Measurements from ENCODE around the gene NCOA6. TPM values are rescaled to one million over a fixed set of nuclear protein-coding genes. Genes with fewer than 3 reads are reported as not detected.
"Not testable (repeated sequence)": the region's sequence is repeated elsewhere in the genome, so short reads cannot be mapped to it uniquely, and the experiment has no call there.

The NCOA6 gene
- total and polyA plus RNA-seq, 2 donors from 2014 or later = 28.1 to 30.8 TPM

- Histone ChIP-seq H3K27me3 (ENCODE audit: control insufficient read depth, insufficient read depth, low read length) (no peaks in the 10 kb centered on the region), H3K9me3 (ENCODE audit: control insufficient read depth in 2 of 3, insufficient read depth in 1 of 3, low read length in 3 of 3) (no peaks in the 10 kb centered on the region), H3K4me1 (ENCODE audit: control insufficient read depth in 2 of 3, insufficient read depth in 2 of 3, low read depth in 1 of 3, low read length in 3 of 3) (no peaks in the 10 kb centered on the region), H3K9ac (ENCODE audit: low read length in 3 of 3) (no peak overlapping the region), H3K4me3 (ENCODE audit: low read length in 3 of 3) (no peak overlapping the region), H3K36me3 (ENCODE audit: control insufficient read depth in 2 of 3, insufficient read depth in 3 of 3, low read length in 3 of 3) (peaks cover 2 to 17% (median 14%) of the 10 kb centered on the region in 3 donors), H3K27ac (ENCODE audit: low read depth in 2 of 2, low read length in 2 of 2) (no peak overlapping the region)
- TF ChIP-seq, protein P1, sequence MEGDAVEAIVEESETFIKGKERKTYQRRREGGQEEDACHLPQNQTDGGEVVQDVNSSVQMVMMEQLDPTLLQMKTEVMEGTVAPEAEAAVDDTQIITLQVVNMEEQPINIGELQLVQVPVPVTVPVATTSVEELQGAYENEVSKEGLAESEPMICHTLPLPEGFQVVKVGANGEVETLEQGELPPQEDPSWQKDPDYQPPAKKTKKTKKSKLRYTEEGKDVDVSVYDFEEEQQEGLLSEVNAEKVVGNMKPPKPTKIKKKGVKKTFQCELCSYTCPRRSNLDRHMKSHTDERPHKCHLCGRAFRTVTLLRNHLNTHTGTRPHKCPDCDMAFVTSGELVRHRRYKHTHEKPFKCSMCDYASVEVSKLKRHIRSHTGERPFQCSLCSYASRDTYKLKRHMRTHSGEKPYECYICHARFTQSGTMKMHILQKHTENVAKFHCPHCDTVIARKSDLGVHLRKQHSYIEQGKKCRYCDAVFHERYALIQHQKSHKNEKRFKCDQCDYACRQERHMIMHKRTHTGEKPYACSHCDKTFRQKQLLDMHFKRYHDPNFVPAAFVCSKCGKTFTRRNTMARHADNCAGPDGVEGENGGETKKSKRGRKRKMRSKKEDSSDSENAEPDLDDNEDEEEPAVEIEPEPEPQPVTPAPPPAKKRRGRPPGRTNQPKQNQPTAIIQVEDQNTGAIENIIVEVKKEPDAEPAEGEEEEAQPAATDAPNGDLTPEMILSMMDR (IDR thresholded peaks at IDR 0.05; ENCODE audit: borderline replicate concordance, extremely low read depth, insufficient read depth) = no peak
- intact Hi-C loops (cut with DNase I) = no loop called here
- DNase-seq = no peak
- FAIRE-seq = no peak
Observed at GRCh38 chr20:34720266-34720665, 105.2 kb downstream of the NCOA6 start.

DNA sequence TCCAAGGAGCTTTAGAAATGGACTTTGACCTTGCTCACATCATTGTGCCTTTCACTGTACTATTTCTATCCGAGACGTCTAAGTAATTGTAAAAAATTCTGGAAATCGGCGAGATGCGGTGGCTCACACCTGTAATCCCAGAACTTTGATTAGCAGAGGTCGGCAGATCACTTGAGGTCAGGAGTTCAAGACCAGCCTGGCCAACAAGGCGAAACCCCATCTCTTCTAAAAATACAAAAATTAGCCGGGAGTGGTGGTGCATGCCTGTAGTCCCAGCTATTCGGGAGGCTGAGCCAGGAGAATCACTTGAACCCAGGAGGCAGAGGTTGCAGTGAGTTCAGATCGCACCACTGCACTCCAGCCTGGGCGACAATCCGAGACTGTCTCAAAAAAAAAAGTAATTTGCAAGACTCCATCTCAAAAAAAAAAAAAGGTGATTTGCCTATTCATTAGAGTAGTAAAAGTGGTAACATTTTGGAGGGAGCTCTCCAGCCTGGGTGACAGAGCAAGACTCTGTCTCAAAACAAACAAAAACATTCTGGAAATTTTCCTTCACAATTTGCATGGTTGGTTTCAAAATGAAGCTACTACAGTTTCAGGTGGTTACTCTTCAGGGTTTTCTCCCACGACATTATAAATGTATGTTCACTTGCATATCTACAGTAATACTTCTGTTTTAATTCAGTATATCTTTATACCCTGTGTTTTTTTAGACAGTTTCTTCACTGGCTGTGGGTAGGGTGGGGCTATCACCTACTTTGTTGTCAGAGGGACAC is 106.0 kb downstream of the NCOA6 start:
- H3K27me3 ChIP-seq (ENCODE audit: control insufficient read depth, insufficient read depth, low read length); DNase-seq; H3K9ac ChIP-seq (ENCODE audit: low read length in 3 of 3); H3K9me3 ChIP-seq (ENCODE audit: control insufficient read depth in 2 of 3, insufficient read depth in 1 of 3, low read length in 3 of 3); H3K27ac ChIP-seq (ENCODE audit: low read depth in 2 of 2, low read length in 2 of 2); intact Hi-C loops (cut with DNase I); H3K4me1 ChIP-seq (ENCODE audit: control insufficient read depth in 2 of 3, insufficient read depth in 2 of 3, low read depth in 1 of 3, low read length in 3 of 3); FAIRE-seq; H3K4me3 ChIP-seq (ENCODE audit: low read length in 3 of 3): not testable (repeated sequence)
- peaks cover 0 to 15% (median 10%) of the 10 kb centered on the region in 3 donors for H3K36me3 ChIP-seq (ENCODE audit: control insufficient read depth in 2 of 3, insufficient read depth in 3 of 3, low read length in 3 of 3)

GRCh38 chr20:34717230-34718095 is 108.0 kb downstream of the NCOA6 start:
- FAIRE-seq (no peak), DNase-seq (no peak)
- Histone ChIP-seq H3K9ac (ENCODE audit: low read length in 3 of 3) (no peak overlapping the region), H3K36me3 (ENCODE audit: control insufficient read depth in 2 of 3, insufficient read depth in 3 of 3, low read length in 3 of 3) (peaks cover 0 to 14% (median 11%) of the 10 kb centered on the region in 3 donors), H3K4me1 (ENCODE audit: control insufficient read depth in 2 of 3, insufficient read depth in 2 of 3, low read depth in 1 of 3, low read length in 3 of 3) (peaks cover 0 to 10% (median 10%) of the 10 kb centered on the region in 3 donors), H3K4me3 (ENCODE audit: low read length in 3 of 3) (no peak overlapping the region), H3K27ac (ENCODE audit: low read depth in 2 of 2, low read length in 2 of 2) (no peak overlapping the region), H3K9me3 (ENCODE audit: control insufficient read depth in 2 of 3, insufficient read depth in 1 of 3, low read length in 3 of 3) (no peaks in the 10 kb centered on the region), H3K27me3 (ENCODE audit: control insufficient read depth, insufficient read depth, low read length) (no peaks in the 10 kb centered on the region)
- TF ChIP-seq, protein P1 (IDR thresholded peaks at IDR 0.05; ENCODE audit: borderline replicate concordance, extremely low read depth, insufficient read depth) = no peak
- intact Hi-C loops (cut with DNase I) = no loop called here

GRCh38 chr20:34716921-34717229 is 108.6 kb downstream of the NCOA6 start:
- Histone ChIP-seq H3K9me3 (ENCODE audit: control insufficient read depth in 2 of 3, insufficient read depth in 1 of 3, low read length in 3 of 3) (no peaks in the 10 kb centered on the region), H3K27ac (ENCODE audit: low read depth in 2 of 2, low read length in 2 of 2) (no peak overlapping the region), H3K27me3 (ENCODE audit: control insufficient read depth, insufficient read depth, low read length) (no peaks in the 10 kb centered on the region), H3K4me1 (ENCODE audit: control insufficient read depth in 2 of 3, insufficient read depth in 2 of 3, low read depth in 1 of 3, low read length in 3 of 3) (peaks cover 0 to 11% (median 10%) of the 10 kb centered on the region in 3 donors), H3K4me3 (ENCODE audit: low read length in 3 of 3) (no peak overlapping the region), H3K9ac (ENCODE audit: low read length in 3 of 3) (no peak overlapping the region), H3K36me3 (ENCODE audit: control insufficient read depth in 2 of 3, insufficient read depth in 3 of 3, low read length in 3 of 3) (peaks cover 0 to 14% (median 11%) of the 10 kb centered on the region in 3 donors)
- DNase-seq = no peak
- no peak for FAIRE-seq
- intact Hi-C loops (cut with DNase I) = no loop called here
- TF ChIP-seq, protein P1 (IDR thresholded peaks at IDR 0.05; ENCODE audit: borderline replicate concordance, extremely low read depth, insufficient read depth) = no peak

Measured in kidney (tissue), 14 donors.